WTC11 (cell line): Measurements from ENCODE around the gene ANKMY2.

ENCODE experiments used
- ATF1 ChIP-seq: sonication (generic); formaldehyde crosslinking; IDR thresholded peaks from 2 replicates; pipeline ENCODE4 v1.8.1; 2023; ENCODE audit warnings: mild to moderate bottlenecking, moderate library complexity, missing genetic modification reagents
- FOXK1 ChIP-seq: sonication (generic); formaldehyde crosslinking; IDR thresholded peaks from 2 replicates; pipeline ENCODE4 v1.8.0; 2022; ENCODE audit warnings: mild to moderate bottlenecking, moderate library complexity, missing genetic modification reagents
- GABPB1 ChIP-seq: sonication (generic); formaldehyde crosslinking; IDR thresholded peaks from 2 replicates; pipeline ENCODE4 v1.8.1; 2023; ENCODE audit warnings: mild to moderate bottlenecking, missing genetic modification reagents
- JUN ChIP-seq: sonication (generic); formaldehyde crosslinking; IDR thresholded peaks from 2 replicates; pipeline ENCODE4 v1.8.0; 2023; ENCODE audit warnings: mild to moderate bottlenecking, missing genetic modification reagents
- RELA ChIP-seq: sonication (generic); formaldehyde crosslinking; IDR thresholded peaks from 2 replicates; pipeline ENCODE4 v1.8.1; 2022; ENCODE audit warnings: missing genetic modification reagents, mild to moderate bottlenecking, borderline replicate concordance
- SMAD3 ChIP-seq: sonication (generic); formaldehyde crosslinking; IDR thresholded peaks from 2 replicates; pipeline ENCODE4 v1.8.0; 2022; ENCODE audit warnings: missing genetic modification reagents, mild to moderate bottlenecking, borderline replicate concordance
- ZNF121 ChIP-seq: sonication (generic); formaldehyde crosslinking; IDR thresholded peaks from 2 replicates; pipeline ENCODE4 v1.8.0; 2023; ENCODE audit warnings: missing genetic modification reagents
- ZNF138 ChIP-seq: sonication (generic); formaldehyde crosslinking; conservative IDR thresholded peaks from 2 replicates; pipeline ENCODE4 v1.8.1; 2022; ENCODE audit warnings: mild to moderate bottlenecking, moderate library complexity, missing genetic modification reagents
- TF ChIP-seq, protein P1 (sequence below): fragments of 200-600 bp; IDR thresholded peaks from 2 replicates; pipeline ENCODE4 v1.8.0; 2022; ENCODE audit warnings: antibody characterized with exemption
- TF ChIP-seq, protein P2 (sequence below): sonication (generic); formaldehyde crosslinking; conservative IDR thresholded peaks from 2 replicates; pipeline ENCODE4 v1.8.1; 2022; ENCODE audit warnings: mild to moderate bottlenecking, missing genetic modification reagents
- TF ChIP-seq, protein P3 (sequence below): sonication (generic); formaldehyde crosslinking; IDR thresholded peaks from 2 replicates; pipeline ENCODE4 v1.8.1; 2022; ENCODE audit warnings: mild to moderate bottlenecking, missing genetic modification reagents, moderate library complexity, borderline replicate concordance
- TF ChIP-seq, protein P4 (sequence below): sonication (generic); formaldehyde crosslinking; IDR thresholded peaks from 2 replicates; pipeline ENCODE4 v1.8.1; 2022; ENCODE audit warnings: low read depth, mild to moderate bottlenecking, moderate library complexity, missing genetic modification reagents, borderline replicate concordance
- TF ChIP-seq, protein P5 (sequence below): sonication (generic); formaldehyde crosslinking; IDR thresholded peaks from 2 replicates; pipeline ENCODE4 v1.8.1; 2022; ENCODE audit warnings: missing genetic modification reagents, borderline replicate concordance

DNA sequence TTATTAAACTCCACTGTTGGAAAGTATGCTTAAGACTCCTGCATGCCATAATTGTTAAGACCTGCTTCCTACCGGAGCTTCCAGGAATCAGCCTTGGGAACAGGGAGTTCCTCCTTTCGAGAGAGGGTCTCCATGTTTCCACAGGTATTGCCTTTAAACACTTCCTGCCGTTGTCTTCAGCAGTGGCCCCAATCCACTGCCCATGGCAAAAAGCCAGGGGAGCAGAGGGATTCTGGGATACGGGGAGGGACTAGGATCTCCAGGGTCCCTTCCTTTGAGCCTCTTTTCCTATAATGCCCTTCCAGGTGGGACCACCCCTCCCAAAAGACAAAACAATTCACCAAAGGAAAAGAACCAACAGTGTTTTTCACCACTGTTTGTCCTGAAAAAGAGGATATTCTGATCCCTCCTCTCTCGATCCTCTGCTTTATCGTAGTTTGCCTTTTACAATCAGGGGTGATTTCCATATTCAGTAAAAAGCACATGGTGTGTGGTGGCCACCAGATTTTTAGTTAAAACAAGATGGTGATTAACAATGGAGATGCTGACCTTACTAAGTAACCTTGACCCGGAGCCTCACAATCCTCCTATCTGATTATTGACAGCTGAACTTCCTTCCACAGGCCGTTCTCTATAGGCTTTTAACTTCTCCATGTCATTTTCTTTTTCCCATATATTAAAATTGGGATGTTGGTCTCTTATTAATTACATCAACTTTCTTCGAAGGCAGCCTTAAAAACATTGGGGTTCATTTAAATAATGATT lies 82.9 kb downstream of the ANKMY2 start:
- TF ChIP-seq ZNF121 (CRISPR knock-in tag) (no peak), FOXK1 (CRISPR knock-in tag) (no peak), RELA (CRISPR knock-in tag) (no peak), GABPB1 (no peak), ZNF138 (no peak), ATF1 (CRISPR knock-in tag) (no peak), SMAD3 (CRISPR knock-in tag) (no peak), JUN (CRISPR knock-in tag) (no peak)
- TF ChIP-seq, protein P1, sequence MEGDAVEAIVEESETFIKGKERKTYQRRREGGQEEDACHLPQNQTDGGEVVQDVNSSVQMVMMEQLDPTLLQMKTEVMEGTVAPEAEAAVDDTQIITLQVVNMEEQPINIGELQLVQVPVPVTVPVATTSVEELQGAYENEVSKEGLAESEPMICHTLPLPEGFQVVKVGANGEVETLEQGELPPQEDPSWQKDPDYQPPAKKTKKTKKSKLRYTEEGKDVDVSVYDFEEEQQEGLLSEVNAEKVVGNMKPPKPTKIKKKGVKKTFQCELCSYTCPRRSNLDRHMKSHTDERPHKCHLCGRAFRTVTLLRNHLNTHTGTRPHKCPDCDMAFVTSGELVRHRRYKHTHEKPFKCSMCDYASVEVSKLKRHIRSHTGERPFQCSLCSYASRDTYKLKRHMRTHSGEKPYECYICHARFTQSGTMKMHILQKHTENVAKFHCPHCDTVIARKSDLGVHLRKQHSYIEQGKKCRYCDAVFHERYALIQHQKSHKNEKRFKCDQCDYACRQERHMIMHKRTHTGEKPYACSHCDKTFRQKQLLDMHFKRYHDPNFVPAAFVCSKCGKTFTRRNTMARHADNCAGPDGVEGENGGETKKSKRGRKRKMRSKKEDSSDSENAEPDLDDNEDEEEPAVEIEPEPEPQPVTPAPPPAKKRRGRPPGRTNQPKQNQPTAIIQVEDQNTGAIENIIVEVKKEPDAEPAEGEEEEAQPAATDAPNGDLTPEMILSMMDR: no peak
- TF ChIP-seq, protein P2, sequence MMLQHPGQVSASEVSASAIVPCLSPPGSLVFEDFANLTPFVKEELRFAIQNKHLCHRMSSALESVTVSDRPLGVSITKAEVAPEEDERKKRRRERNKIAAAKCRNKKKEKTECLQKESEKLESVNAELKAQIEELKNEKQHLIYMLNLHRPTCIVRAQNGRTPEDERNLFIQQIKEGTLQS: no peak
- TF ChIP-seq, protein P3, sequence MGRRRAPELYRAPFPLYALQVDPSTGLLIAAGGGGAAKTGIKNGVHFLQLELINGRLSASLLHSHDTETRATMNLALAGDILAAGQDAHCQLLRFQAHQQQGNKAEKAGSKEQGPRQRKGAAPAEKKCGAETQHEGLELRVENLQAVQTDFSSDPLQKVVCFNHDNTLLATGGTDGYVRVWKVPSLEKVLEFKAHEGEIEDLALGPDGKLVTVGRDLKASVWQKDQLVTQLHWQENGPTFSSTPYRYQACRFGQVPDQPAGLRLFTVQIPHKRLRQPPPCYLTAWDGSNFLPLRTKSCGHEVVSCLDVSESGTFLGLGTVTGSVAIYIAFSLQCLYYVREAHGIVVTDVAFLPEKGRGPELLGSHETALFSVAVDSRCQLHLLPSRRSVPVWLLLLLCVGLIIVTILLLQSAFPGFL (CRISPR knock-in tag): no peak
- TF ChIP-seq, protein P4, sequence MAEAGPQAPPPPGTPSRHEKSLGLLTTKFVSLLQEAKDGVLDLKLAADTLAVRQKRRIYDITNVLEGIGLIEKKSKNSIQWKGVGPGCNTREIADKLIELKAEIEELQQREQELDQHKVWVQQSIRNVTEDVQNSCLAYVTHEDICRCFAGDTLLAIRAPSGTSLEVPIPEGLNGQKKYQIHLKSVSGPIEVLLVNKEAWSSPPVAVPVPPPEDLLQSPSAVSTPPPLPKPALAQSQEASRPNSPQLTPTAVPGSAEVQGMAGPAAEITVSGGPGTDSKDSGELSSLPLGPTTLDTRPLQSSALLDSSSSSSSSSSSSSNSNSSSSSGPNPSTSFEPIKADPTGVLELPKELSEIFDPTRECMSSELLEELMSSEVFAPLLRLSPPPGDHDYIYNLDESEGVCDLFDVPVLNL (CRISPR knock-in tag): no peak
- TF ChIP-seq, protein P5, sequence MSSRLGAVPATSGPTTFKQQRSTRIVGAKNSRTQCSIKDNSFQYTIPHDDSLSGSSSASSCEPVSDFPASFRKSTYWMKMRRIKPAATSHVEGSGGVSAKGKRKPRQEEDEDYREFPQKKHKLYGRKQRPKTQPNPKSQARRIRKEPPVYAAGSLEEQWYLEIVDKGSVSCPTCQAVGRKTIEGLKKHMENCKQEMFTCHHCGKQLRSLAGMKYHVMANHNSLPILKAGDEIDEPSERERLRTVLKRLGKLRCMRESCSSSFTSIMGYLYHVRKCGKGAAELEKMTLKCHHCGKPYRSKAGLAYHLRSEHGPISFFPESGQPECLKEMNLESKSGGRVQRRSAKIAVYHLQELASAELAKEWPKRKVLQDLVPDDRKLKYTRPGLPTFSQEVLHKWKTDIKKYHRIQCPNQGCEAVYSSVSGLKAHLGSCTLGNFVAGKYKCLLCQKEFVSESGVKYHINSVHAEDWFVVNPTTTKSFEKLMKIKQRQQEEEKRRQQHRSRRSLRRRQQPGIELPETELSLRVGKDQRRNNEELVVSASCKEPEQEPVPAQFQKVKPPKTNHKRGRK: no peak
